T follicular helper cell (primary cell): ENCODE measurements around the gene SEC24B.
"Not testable (repeated sequence)": the region's sequence is repeated elsewhere in the genome, so short reads cannot be mapped to it uniquely, and the experiment has no call there.

Experiments used
- DNase-seq: peaks from one replicate; pipeline ENCODE4 v3.0.0-alpha.2; 2020; ENCODE audit warnings: low read depth

SEC24B gene

GRCh38 chr4:109576462-109576861 is 142.8 kb downstream of the SEC24B start:
- DNase-seq: no peak

- DNase-seq: no peak
Measured at GRCh38 chr4:109578846-109579245, 145.2 kb downstream of the SEC24B start.

- DNase-seq: not testable (repeated sequence)
Measured at GRCh38 chr4:109579997-109580396, 146.4 kb downstream of the SEC24B start.

GRCh38 chr4:109588176-109588575 is 154.6 kb downstream of the SEC24B start:
- no peak for DNase-seq

- DNase-seq: no peak
Measured at GRCh38 chr4:109589119-109589518, 155.5 kb downstream of the SEC24B start.

- DNase-seq: no peak
Measured at GRCh38 chr4:109589605-109590004, 156.0 kb downstream of the SEC24B start.
